Epithelial cell of proximal tubule (primary cell): ENCODE measurements around the gene GSTCD. TPM values are rescaled to one million over a fixed set of nuclear protein-coding genes. Genes with fewer than 3 reads are reported as not detected.

Experiments used
- DNase-seq: peaks from one replicate; pipeline ENCODE4 v3.0.0-alpha.2; 2011; ENCODE audit warnings: low read depth
- H3K4me3 ChIP-seq: 2 replicates; pipeline ENCODE4 v1.5.1; 2011; ENCODE audit warnings: low read depth, mild to moderate bottlenecking, low read length
- total RNA-seq: library from RNA; depleted of rRNA; stranded (reverse); fragments of >200 nt; gene quantifications from 2 replicates; pipeline ENCODE4 v1.2.3, GENCODE V29; 2015
- TF ChIP-seq, protein P1 (sequence below): conservative IDR thresholded peaks from 2 replicates; pipeline ENCODE4 v1.5.1; 2012; ENCODE audit warnings: low read depth, mild to moderate bottlenecking, low read length

The GSTCD gene
- total RNA-seq, 1 donor from 2014 or later: 28.8 TPM

DNA sequence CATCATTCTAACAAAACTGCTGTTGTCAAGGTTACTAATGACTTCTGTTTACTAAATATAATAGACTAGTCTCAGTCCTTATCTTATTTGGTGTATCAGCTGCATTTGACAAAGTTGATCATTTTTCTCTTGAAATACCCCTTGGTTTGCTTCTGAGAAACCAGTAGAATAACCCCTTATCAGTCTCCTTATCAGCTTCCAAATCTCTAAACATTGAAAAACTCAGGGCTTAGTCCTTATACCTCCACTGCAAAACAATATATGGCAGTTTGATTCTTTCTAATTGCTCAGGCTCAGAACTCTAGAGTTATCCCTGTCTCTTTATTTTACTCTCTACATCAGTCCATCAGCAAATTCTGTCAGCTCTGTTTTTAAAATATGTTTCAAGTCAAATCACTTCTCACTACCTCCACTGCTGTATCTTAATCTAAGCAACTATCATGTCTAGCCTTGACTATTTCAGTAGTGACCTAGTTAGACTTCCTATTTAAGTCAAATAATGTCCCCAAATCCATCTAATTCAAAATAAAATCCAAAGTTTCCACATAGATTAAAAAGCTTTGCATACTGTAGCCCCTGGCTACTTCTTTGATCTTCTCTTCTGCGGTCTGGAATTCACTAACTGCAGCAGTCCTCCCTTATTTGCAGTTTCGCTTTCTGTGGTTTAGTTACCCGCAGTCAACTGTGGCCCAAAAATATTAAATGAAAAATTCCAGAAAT, 99.6 kb downstream of the GSTCD start:
- no peak for DNase-seq
- no peak overlapping the region for H3K4me3 ChIP-seq
- TF ChIP-seq, protein P1, sequence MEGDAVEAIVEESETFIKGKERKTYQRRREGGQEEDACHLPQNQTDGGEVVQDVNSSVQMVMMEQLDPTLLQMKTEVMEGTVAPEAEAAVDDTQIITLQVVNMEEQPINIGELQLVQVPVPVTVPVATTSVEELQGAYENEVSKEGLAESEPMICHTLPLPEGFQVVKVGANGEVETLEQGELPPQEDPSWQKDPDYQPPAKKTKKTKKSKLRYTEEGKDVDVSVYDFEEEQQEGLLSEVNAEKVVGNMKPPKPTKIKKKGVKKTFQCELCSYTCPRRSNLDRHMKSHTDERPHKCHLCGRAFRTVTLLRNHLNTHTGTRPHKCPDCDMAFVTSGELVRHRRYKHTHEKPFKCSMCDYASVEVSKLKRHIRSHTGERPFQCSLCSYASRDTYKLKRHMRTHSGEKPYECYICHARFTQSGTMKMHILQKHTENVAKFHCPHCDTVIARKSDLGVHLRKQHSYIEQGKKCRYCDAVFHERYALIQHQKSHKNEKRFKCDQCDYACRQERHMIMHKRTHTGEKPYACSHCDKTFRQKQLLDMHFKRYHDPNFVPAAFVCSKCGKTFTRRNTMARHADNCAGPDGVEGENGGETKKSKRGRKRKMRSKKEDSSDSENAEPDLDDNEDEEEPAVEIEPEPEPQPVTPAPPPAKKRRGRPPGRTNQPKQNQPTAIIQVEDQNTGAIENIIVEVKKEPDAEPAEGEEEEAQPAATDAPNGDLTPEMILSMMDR: no peak

DNA sequence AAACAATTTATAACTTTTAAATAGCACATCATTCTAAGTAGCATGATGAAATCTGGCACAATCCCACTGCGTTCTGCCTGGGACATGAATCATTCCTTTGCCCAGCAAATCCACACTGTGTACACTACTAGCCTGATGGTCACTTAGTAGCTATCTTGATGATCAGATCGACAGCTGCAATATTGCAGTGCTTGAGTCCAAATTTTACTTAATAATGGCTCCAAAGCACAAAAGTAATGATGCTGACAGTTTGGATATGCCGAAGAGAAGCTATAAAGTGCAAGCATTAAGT, 100.1 kb downstream of the GSTCD start:
- TF ChIP-seq, protein P1: no peak
- no peak overlapping the region for H3K4me3 ChIP-seq
- no peak for DNase-seq

DNA sequence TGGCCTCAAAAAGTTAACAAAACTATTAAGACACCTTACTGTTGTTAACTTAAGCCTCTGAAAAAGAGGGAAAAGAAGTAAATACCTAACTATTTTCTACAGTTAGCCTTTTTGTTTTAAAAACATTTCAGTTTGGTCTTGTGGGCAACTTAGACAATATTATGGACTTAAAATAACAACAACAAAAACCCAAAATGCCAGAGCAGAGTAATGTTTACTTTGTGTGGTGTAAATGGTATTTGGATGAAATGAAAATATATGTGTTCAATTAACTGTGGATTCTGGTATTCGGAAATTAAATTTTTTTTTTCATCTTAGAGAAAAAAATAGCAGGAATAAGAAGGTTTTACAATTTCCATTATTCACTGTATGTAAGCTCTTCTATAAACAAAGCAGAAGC, 107.1 kb downstream of the GSTCD start:
- H3K4me3 ChIP-seq: no peak overlapping the region
- no peak for DNase-seq
- TF ChIP-seq, protein P1: no peak

DNA sequence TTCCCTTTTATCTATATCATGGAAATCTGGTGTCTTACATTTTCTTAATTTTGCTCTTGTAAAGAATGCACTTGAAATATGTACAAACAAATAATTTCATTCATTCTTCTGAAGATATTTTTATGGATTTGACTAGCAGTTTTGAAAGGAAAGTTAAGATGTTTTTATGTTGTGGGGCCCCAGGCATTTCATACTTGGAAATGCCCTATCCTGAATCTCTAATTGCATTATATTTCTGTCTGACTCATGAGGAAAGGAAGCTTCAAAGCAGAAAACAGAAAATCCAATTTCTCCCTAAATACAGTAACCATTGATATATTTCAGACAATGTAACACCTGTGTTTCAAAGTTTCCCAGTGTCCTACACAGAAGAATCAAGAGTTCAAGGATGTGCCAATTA, 113.5 kb downstream of the GSTCD start:
- H3K4me3 ChIP-seq: no peak overlapping the region
- DNase-seq: no peak
- TF ChIP-seq, protein P1: no peak

DNA sequence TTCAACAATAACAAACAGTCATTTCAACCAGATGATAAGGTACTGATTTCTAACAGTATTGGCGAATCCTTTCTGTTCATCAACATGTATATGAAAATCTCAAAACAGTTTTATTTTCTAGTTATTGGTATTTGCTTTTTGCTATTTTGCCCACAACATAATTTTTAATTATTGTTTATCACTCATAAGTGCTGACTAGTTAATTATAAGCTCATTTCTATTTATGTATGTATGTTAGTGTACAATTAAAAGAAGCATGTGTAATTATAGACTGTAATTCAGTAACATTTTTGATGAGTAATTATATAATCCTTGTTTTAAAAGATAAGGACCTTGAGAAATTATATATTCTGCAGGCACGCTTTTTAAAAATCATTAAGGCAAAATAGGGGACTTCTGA, 119.5 kb downstream of the GSTCD start:
- no peak for DNase-seq
- no peak overlapping the region for H3K4me3 ChIP-seq
- TF ChIP-seq, protein P1: no peak

DNA sequence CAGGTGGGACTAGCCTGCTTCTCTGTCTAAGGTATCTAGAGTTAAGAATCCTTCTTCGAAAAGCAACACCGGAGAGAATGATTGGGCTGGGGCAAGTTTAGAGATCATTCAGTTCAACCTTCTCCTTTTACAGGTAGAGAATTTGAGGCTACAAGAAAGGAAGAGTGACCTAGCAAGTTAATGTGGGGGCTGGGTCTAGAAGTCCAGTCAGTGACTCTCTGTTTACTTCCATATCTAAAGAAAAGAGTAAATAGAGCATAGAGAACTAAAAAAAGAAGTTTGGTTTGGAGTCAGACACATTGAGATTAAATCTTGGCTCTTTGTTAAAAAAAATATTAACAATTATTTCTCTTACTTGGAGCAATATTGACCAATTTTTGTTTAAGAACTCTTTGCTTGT, 122.6 kb downstream of the GSTCD start:
- no peak overlapping the region for H3K4me3 ChIP-seq
- TF ChIP-seq, protein P1: no peak
- DNase-seq: no peak

DNA sequence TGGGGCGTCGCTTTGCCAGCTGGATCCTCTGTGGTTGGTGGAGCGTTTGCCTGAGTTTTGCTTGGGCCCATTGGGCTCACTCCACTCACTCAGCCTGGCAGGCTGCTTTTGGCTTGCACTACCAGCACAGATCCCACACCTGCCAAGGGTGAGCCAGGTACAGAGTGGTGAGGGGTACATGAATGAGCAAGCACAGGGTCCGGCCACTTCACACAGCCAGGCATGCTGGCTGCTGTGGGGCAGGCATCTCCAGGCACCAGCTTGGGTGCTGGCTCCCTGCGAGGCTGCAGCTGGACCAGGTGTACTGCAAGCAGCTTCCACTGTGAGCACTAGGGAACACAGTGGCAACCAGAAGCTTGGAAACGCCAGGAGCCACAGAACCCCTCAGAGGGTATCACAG, 126.6 kb downstream of the GSTCD start:
- TF ChIP-seq, protein P1: no peak
- no peak overlapping the region for H3K4me3 ChIP-seq

More for the DNA sequence above, 126.6 kb downstream of the GSTCD start:
- no peak for DNase-seq
